Measurements from ENCODE around the gene TSSC4.

The TSSC4 gene

GRCh38 chr11:2431395-2431794 lies 30.8 kb downstream of the TSSC4 start:
- DNase-seq, result no peak

GRCh38 chr11:2432171-2432621 lies 31.6 kb downstream of the TSSC4 start:
- no peak for DNase-seq

GRCh38 chr11:2432628-2433071 lies 32.1 kb downstream of the TSSC4 start:
- DNase-seq, result no peak

DNA sequence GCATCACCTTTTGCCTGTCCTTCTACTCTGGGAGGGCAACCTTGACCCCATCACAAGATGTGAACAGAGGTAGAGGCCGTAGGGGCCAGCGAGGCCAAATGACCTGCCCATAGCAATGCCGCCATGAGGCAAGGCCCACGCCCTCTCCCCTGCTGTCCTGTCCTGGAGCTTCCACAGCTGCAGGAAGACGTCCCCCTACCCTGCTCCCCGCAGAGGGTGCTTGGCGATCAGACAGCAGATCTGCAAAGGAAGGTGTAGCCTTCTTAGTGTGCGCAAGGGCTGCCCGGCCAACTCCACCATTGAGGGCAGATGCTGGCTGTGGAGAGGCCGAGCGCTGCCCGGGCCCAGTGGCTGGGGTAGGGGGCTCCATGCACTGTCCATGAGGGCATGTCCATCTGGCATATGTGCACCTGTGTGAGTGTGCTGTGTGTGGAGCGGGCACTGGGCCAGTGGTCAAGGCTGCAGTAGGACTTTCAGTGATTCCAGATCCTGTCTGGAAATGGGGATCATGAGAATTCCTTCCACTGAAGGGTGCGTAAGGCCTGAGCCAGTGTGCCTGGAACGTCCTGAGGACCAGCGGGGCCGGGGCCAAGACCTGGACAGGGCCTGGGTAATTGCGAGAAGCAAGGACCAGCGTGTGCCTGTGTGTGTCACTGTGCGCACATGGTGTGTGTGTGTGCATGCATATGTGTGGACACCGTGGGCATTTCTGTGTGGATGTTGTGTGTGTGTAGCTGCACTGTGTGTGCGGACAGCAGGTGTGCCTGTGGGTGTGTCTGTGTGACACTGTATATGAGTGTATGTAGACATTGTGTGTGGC lies 32.8 kb downstream of the TSSC4 start:
- DNase-seq, result no peak

- no peak for DNase-seq
Measured at GRCh38 chr11:2434008-2434407, 33.5 kb downstream of the TSSC4 start.

DNA sequence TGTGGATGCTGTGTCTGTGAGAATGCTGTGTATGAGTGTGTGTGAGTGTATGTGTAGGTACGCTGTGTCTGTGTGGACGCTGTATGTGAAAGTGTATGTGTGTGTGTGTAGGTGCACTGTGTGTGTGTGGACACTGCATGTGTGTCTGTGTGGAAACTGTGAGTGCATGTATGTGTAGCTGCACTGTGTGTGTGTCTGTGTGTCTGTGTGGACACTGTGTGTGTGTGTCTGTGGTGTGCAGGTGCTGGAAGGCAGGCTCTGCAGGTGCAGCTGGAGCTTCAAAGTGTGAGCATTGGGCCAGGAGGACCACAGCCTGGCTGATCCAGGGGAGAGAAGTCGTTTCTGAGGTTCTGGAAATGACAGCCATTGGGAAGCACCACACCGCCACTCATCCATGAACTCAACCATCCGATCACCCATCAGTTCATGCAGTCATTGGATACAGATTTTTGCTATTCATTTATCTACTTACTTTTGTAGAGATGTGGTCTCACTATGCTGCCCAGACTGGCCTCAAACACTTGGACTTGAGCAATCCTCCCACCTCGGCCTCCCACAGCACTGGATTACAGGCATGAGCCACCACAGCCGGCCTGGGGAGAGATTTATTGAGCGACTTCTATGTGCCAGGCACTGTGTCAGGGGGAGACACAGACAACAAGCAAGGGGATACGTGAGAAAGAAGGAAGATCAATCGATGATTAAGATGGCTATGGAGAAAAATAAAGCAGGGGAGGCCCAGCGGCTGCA lies 34.1 kb downstream of the TSSC4 start:
- DNase-seq, result no peak

DNA sequence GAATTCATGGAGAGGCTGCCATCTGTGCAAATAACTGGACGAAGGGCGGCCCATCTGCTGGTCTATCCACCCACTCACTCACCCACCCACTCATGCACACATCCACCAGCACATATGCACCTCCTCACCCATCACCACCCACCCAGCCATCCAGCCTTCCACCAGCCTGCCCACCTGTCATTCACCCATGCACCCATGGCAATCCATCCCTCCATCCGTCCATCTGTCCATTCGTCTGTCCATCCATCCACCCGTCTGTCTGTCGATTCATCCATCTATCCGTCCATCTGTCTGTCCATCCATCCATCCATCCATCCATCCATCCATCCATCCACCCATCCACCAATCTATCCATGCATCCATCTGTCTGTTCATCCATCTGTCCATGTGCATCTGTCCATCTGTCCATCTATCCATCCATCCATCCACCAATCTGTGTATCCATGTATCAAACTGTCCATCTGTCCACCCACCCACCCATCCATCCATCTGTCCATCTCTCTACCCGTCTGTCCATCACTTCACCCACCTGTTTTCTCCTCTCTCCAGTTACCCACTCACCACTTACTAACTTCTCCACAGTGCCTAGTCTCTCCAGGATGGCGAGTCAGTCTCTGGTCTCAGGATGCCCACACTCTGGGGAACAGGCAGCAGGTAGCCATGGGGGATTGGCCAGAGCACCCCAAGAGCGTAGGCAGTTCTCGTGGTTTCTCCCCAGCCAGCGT lies 34.9 kb downstream of the TSSC4 start:
- DNase-seq, result no peak

GRCh38 chr11:2436013-2436520 lies 35.5 kb downstream of the TSSC4 start:
- no peak for DNase-seq

DNA sequence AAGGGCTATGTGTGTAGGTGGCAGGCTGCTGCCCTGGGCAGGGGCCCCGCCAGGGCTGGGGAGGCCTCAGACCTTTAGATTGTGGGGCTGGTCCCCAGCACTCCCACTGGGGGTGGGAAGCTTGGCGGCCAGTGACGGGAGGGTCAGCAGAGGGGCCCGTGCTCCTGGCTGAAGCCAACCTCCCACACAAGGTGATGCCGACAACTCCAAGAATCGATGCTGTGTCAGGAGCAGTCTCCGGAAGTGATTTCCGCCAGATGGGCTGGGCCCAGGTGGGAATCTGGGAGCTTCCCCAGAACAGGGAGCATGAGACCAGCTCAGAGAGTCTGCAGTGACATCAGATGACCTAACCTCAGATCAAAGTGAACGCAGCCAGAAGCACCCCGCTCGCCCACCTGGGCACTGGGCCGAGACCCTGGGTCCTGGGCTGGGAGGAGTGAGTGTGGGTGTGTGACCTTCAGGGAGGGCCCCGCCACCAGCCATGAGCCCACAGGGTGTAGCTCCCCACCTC lies 36.0 kb downstream of the TSSC4 start:
- DNase-seq, result no peak

- DNase-seq, result no peak
Measured at GRCh38 chr11:2437516-2437915, 37.0 kb downstream of the TSSC4 start.

DNA sequence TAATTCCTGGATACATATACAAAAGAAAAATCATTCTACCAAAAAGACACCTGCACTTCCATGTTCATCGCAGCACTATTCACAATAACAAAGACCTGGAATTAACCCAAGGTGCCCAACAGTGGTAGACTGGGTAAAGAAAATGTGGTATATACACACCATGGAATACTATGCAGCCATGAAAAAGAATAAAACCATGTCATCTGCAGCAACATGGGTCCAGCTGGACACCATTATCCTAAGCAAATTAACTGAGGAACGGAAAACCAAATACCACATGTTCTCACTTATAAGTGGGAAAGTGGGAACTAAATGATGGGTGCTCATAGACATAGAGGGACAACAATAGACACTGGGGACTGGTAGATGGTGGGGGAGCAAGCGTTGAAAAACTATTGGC lies 39.3 kb downstream of the TSSC4 start:
- DNase-seq, result no peak

- no peak for DNase-seq
Measured at GRCh38 chr11:2440646-2441045, 40.1 kb downstream of the TSSC4 start.

DNA sequence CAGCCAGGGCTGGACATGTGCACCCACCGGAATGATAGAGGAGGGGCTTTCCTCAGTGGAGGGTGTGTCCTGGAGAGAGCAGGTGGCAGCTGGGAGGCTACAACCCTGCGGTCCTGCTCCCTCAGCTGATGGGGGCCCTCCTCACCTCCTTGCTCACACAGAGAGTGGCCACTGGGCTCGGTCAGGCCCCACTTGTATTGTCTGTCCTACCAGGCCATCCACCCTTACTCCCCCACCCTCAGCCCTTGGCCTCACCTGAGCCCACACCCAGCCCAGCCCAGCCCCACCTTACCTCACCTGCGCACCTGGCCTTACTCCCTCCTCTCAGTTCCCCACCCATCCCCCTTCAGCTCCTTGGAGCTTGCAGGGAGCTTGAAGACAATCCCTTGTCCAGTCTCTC lies 40.6 kb downstream of the TSSC4 start:
- DNase-seq, result no peak

DNA sequence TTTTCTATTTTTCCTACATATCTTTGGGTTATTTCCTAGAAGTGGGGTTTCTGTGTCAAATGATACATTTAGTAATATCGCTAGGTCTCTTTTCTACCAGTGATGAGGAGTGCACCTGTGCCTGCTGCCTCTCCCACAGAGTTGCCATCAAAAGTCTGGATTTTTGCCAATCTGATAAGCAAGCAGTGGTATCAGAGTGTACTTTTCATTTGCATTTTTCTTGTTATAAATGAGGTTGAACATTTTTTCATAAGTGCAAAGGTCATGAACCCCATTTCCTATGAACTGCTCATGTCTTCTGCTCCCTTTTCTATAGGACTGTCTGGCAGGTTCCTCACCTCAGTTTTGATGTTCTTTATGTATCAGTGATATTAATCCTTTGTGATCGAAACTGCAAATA lies 42.0 kb downstream of the TSSC4 start:
- no peak for DNase-seq

- DNase-seq, result no peak
Measured at GRCh38 chr11:2443406-2443805, 42.9 kb downstream of the TSSC4 start.

DNA sequence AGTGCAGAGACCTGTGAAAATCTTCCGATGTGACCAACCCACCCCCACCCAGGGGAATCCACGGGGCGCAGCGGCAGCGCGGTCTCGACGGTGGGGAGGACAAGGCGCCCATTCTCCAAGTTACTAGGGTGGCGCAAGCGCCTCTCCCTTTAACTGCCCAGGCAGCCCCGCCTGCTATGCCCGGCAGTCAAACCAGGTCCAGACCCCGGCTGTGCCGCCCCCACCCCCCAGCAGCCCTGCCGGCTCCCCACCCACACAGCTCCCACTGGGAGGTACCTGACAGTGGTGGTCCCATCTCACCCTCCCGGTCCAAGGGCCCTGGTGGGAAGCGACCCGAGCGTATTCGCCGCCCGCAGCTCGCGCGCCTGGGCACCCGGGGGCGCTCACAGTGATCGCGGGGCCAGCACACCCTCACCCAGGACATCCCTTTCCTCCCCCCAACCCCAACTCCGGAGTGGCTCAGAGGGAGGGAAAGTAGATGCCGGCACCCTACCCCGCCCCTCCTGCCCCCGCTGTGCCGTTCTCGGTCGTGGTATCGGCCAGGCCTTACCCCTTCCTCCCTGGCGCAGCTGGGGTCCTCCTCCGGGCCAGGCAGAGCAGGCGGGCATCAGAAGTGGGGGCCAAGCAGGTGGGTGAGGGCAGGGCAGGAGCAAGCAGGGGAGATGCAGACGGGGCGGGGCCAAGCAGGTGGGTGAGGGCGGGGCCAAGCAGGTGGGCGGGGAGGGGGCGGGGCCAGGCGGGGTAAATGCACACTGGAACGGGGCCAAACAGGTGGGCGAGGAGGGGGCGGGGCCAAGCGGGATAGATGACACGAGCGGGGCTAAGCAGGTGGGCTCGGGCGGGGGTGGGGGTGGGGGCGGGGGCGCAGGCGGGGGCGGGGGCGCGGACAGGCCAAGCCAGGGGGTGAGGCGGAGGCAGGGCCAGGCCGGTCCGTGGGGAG lies 43.6 kb downstream of the TSSC4 start, which contains the start of gene TRPM5:
Gene TRPM5 (minus strand): TSS at position 634 of the 940 bp plus-strand sequence. CDS start 21,478 bp downstream, outside the sequence.
- DNase-seq, result no peak

DNA sequence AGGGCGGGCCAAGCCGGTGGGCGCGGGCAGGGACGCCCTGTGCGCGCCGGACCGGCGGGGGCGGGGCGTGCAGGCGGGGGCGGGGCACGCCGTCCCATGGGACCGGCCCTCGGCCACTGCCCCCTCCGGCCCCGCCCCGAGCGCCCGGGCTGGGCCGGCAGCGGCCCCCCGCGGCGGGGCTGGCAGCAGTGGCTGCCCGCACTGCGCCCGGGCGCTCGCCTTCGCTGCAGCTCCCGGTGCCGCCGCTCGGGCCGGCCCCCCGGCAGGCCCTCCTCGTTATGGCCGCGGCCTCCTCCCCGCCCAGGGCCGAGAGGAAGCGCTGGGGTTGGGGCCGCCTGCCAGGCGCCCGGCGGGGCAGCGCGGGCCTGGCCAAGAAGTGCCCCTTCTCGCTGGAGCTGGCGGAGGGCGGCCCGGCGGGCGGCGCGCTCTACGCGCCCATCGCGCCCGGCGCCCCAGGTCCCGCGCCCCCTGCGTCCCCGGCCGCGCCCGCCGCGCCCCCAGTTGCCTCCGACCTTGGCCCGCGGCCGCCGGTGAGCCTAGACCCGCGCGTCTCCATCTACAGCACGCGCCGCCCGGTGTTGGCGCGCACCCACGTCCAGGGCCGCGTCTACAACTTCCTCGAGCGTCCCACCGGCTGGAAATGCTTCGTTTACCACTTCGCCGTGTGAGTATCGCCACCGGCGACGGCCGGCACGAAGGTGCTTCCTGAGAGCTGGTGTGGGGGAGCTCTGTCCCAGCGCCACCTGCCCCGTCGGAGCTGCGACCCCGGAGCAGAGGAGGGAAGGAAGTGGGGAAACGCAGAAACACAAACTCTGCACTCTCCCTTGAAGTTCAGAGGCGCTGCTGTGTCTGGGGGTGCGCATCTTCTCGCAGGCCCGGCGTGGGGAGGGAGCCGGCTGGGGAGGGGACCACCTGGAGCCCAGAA lies 44.5 kb downstream of the TSSC4 start, which contains the start of gene KCNQ1:
Gene KCNQ1 (plus strand): TSS at position 188 of the 925 bp plus-strand sequence. CDS start 91 bp downstream, at position 279.
- DNase-seq, result peak in 1 of 51 donors; percentile 12

DNA sequence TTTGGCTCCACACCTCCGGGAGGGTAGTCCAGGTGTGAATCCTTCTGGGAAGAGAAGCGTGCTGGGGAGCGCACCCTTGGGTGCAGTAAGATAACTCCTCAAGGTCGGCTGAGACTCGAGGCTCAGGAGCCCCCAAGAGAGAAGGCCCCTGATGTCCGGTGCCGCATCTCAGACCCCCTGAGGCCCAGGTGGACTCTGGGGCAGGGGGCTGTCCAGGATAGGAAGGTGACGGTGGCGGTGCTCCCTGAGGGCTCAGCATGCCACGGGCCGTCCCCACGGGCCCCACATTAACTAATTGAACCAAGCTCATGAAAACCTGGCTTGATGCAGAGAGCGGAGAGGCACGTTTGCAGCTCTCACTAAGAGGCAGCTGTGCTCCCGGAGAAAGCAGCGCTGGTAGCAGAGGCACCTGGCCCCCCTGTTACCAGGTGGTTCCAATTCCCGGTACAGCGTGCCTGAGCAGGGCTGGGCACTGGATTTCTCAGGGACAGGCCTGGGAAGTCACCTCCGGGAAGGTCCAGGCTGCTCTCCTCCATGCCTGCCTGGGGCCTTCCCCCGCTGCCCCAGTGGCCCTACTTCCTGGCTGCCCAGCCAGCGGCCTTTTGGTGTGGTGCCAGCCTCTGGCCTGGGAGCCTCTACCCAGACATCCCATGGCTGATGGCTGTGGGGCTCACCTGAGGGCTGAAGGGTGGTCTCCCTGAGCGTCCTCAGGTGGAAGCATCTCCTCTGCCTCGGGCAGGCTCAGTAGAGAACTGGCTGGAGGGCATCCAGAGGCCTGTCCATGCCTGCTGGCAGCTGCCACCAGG lies 45.4 kb downstream of the TSSC4 start:
- DNase-seq, result no peak
